ENCODE measurements around the gene SRPK2.
A peak's percentile ranks its signal among the peaks of the same experiment; 100 is the strongest.

SRPK2 gene

GRCh38 chr7:105387508-105388355, 989 bp downstream of the SRPK2 start:
- Mint-ChIP-seq H3K4me1 (peaks cover 10% of the 10 kb centered on the region), H3K4me3 (peak overlapping the region; percentile 90 to 96 (median 95)), H3K9me3 (no peaks in the 10 kb centered on the region)

DNA sequence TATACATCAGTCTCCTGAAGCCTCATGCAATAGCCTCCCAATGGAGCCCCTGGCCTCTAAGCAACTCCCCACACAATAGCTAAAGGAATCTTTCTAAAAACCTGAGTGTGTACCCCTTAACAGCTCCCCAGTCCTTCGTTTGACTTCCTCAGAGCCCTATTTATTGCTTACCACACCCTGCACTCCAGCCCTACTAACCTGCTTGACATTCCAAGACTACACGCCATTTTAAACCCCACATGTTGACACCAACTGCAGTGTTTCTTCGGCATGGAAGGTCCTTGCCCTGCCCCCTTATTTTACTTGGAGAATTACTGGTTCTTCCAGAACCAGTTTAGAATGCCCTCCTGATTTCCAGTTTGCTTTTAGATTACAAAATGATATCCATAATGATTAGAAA, 10.8 kb downstream of the SRPK2 start:
- Mint-ChIP-seq H3K4me3 (no peak overlapping the region), H3K27ac (no peak overlapping the region), H3K4me1 (peaks cover 12% of the 10 kb centered on the region), H3K27me3 (ENCODE audit: low read depth) (no peaks in the 10 kb centered on the region), H3K36me3 (ENCODE audit: low read depth) (peaks cover 8% of the 10 kb centered on the region), H3K9me3 (no peaks in the 10 kb centered on the region)
- TF ChIP-seq, protein P1, sequence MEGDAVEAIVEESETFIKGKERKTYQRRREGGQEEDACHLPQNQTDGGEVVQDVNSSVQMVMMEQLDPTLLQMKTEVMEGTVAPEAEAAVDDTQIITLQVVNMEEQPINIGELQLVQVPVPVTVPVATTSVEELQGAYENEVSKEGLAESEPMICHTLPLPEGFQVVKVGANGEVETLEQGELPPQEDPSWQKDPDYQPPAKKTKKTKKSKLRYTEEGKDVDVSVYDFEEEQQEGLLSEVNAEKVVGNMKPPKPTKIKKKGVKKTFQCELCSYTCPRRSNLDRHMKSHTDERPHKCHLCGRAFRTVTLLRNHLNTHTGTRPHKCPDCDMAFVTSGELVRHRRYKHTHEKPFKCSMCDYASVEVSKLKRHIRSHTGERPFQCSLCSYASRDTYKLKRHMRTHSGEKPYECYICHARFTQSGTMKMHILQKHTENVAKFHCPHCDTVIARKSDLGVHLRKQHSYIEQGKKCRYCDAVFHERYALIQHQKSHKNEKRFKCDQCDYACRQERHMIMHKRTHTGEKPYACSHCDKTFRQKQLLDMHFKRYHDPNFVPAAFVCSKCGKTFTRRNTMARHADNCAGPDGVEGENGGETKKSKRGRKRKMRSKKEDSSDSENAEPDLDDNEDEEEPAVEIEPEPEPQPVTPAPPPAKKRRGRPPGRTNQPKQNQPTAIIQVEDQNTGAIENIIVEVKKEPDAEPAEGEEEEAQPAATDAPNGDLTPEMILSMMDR (IDR thresholded peaks at IDR 0.05; ENCODE audit: unreplicated experiment in 3 of 3), result no peak

More at GRCh38 chr7:105387508-105388355, 989 bp downstream of the SRPK2 start:
- Mint-ChIP-seq H3K36me3 (ENCODE audit: low read depth) (peaks cover 15% of the 10 kb centered on the region), H3K27ac (peak overlapping the region; percentile 49 to 75 (median 70)), H3K27me3 (ENCODE audit: low read depth) (no peaks in the 10 kb centered on the region)
- TF ChIP-seq, protein P1 (IDR thresholded peaks at IDR 0.05; ENCODE audit: unreplicated experiment in 3 of 3), result no peak

GRCh38 chr7:105376908-105377533, 11.7 kb downstream of the SRPK2 start:
- Mint-ChIP-seq H3K27me3 (ENCODE audit: low read depth) (no peaks in the 10 kb centered on the region), H3K36me3 (ENCODE audit: low read depth) (peaks cover 8% of the 10 kb centered on the region), H3K4me1 (peaks cover 12% of the 10 kb centered on the region), H3K27ac (no peak overlapping the region), H3K9me3 (no peaks in the 10 kb centered on the region), H3K4me3 (no peak overlapping the region)
- TF ChIP-seq, protein P1 (IDR thresholded peaks at IDR 0.05; ENCODE audit: unreplicated experiment in 3 of 3), result no peak

GRCh38 chr7:105369944-105370343, 18.8 kb downstream of the SRPK2 start:
- Mint-ChIP-seq H3K4me1 (no peaks in the 10 kb centered on the region), H3K27me3 (ENCODE audit: low read depth) (no peaks in the 10 kb centered on the region), H3K4me3 (no peak overlapping the region), H3K9me3 (peaks cover 3% of the 10 kb centered on the region), H3K36me3 (ENCODE audit: low read depth) (peaks cover 10% of the 10 kb centered on the region), H3K27ac (no peak overlapping the region)
- TF ChIP-seq, protein P1 (IDR thresholded peaks at IDR 0.05; ENCODE audit: unreplicated experiment in 3 of 3), result no peak

DNA sequence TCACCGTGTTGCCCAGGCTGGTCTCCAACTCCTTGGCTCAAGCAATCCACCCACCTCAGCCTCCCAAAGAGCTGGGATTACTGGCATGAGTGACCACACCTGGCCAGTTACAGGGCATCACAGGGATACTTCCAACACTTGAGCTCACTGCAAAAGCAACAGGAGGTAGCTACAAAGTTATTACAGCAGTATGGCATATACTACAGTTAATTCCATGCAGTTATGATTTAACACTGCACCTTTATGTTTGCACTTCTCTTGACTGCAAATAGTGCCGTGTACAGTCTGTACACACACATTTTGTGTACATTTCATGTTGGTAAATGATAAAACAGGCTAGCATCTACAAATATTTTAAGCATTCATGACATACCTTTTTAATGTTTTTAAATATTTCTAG, 21.3 kb downstream of the SRPK2 start:
- peaks cover 7% of the 10 kb centered on the region for H3K9me3 Mint-ChIP-seq
- no peak overlapping the region for H3K4me3 Mint-ChIP-seq
- H3K36me3 Mint-ChIP-seq (ENCODE audit: low read depth), result peaks cover 23% of the 10 kb centered on the region
- TF ChIP-seq, protein P1 (IDR thresholded peaks at IDR 0.05; ENCODE audit: unreplicated experiment in 3 of 3), result no peak
- no peaks in the 10 kb centered on the region for H3K27me3 Mint-ChIP-seq (ENCODE audit: low read depth)
- no peak overlapping the region for H3K27ac Mint-ChIP-seq
- no peaks in the 10 kb centered on the region for H3K4me1 Mint-ChIP-seq

All from nephron (organoid).